SK-N-SH (cell line): ENCODE results near the gene NBDY. TPM values are rescaled to one million over a fixed set of nuclear protein-coding genes. Genes with fewer than 3 reads are reported as not detected.

Experiments
- CTCF ChIA-PET: fragments of 300-600, 350-600 bp; formaldehyde crosslinking; extraction: SDS; loops from one replicate; lab custom pipeline; 2021; lab: Yijun Ruan, JAX
- POLR2A ChIA-PET: fragments of 350-600 bp; sonication (Branson Sonifier 250); formaldehyde crosslinking; extraction: SDS; loops from one replicate; lab custom pipeline; 2020; ENCODE audit warnings: antibody characterized with exemption, inconsistent platforms; lab: Yijun Ruan, JAX
- DNase-seq: peaks from one replicate; pipeline ENCODE4 v3.0.0; 2012
- H2AFZ ChIP-seq: fragments of 200-600 bp; sonication (generic); 2 replicates; pipeline ENCODE4 v1.8.1; 2016; ENCODE audit warnings: antibody characterized with exemption, mild to moderate bottlenecking, low read depth
- H3F3A ChIP-seq: fragments of 200-600 bp; sonication (generic); replicated peaks from 2 replicates; pipeline ENCODE3; 2016; ENCODE audit warnings: antibody characterized with exemption, mild to moderate bottlenecking; ENCODE audit not compliant: insufficient read depth
- H3K27ac ChIP-seq, 2 experiments: fragments of 200-500 bp in 1 of 2; fragments of 200-600 bp in 1 of 2; sonication (Bioruptor generic) in 1 of 2; sonication (generic), shearing (Covaris generic) in 1 of 2; 2 replicates each; pipeline versions ENCODE4 v1.5.1 to v1.6.1; 2014 to 2016; ENCODE audit warnings: low read depth in 2 of 2, inconsistent platforms in 1 of 2, low read length in 1 of 2, mild to moderate bottlenecking in 1 of 2, mixed read lengths in 1 of 2
- H3K27me3 ChIP-seq: fragments of 200-600 bp; sonication (generic), shearing (Covaris generic); 2 replicates; pipeline ENCODE4 v1.6.1; 2016; ENCODE audit warnings: mixed run types; ENCODE audit not compliant: insufficient read depth
- H3K36me3 ChIP-seq, 2 experiments: fragments of 200-500 bp in 1 of 2; fragments of 200-600 bp in 1 of 2; sonication (Bioruptor generic) in 1 of 2; sonication (generic) in 1 of 2; replicated peaks in 1 of 2; 2 replicates each; pipeline versions ENCODE3 to v1.5.1; 2014 to 2016; ENCODE audit warnings: low read length in 1 of 2, mild to moderate bottlenecking in 1 of 2; ENCODE audit not compliant: insufficient read depth in 2 of 2, control insufficient read depth in 1 of 2
- H3K4me1 ChIP-seq, 2 experiments: fragments of 200-500 bp in 1 of 2; fragments of 200-600 bp in 1 of 2; sonication (Bioruptor generic) in 1 of 2; sonication (generic), shearing (Covaris generic) in 1 of 2; 2 replicates each; pipeline versions ENCODE4 v1.5.1 to v1.6.1; 2014 to 2016; ENCODE audit warnings: low read depth in 1 of 2, low read length in 1 of 2, mixed run types in 1 of 2; ENCODE audit not compliant: insufficient read depth in 2 of 2, control insufficient read depth in 1 of 2
- H3K4me2 ChIP-seq: fragments of 200-600 bp; sonication (generic), shearing (Covaris generic); 2 replicates; pipeline ENCODE4 v1.6.1; 2017; ENCODE audit warnings: mixed run types
- H3K4me3 ChIP-seq, 2 experiments: fragments of 200-500 bp in 1 of 2; fragments of 200-600 bp in 1 of 2; sonication (Bioruptor generic) in 1 of 2; sonication (generic), shearing (Covaris generic) in 1 of 2; 2 replicates each; pipeline versions ENCODE4 v1.5.1 to v1.8.1; 2014 to 2016; ENCODE audit warnings: low read depth in 2 of 2, inconsistent platforms in 1 of 2, low read length in 1 of 2, mild to moderate bottlenecking in 1 of 2, mixed read lengths in 1 of 2, moderate library complexity in 1 of 2
- H3K79me2 ChIP-seq: fragments of 200-600 bp; sonication (generic); 2 replicates; pipeline ENCODE4 v1.8.1; 2017; ENCODE audit warnings: mild to moderate bottlenecking; ENCODE audit not compliant: insufficient read depth
- H3K9ac ChIP-seq: fragments of 200-600 bp; sonication (generic); 2 replicates; pipeline ENCODE4 v1.6.1; 2017; ENCODE audit warnings: mixed run types
- H3K9me2 ChIP-seq: fragments of 200-600 bp; sonication (generic); 2 replicates; pipeline ENCODE4 v1.6.1; 2017; ENCODE audit warnings: mixed run types
- H3K9me3 ChIP-seq: fragments of 200-600 bp; sonication (generic); 2 replicates; pipeline ENCODE4 v1.6.1; 2017; ENCODE audit warnings: mixed run types, mild to moderate bottlenecking, moderate library complexity
- H4K20me1 ChIP-seq: fragments of 200-600 bp; sonication (generic); 2 replicates; pipeline ENCODE4 v1.6.1; 2017; ENCODE audit warnings: mild to moderate bottlenecking, mixed run types; ENCODE audit not compliant: insufficient read depth
- ELF1 ChIP-seq: IDR thresholded peaks from 2 replicates; pipeline ENCODE4 v1.4.0; 2012
- EP300 ChIP-seq, 2 experiments: IDR thresholded peaks; 2 replicates each; pipeline versions ENCODE4 v1.4.0 to v1.6.1; 2012; ENCODE audit warnings: borderline replicate concordance in 1 of 2, low read depth in 1 of 2, low read length in 1 of 2
- EZH2phosphoT487 ChIP-seq: fragments of 200-600 bp; sonication (generic); IDR thresholded peaks from 2 replicates; pipeline ENCODE4 v1.6.1; 2017; ENCODE audit warnings: low read depth, mixed run types, mild to moderate bottlenecking, antibody characterized with exemption, moderate library complexity, borderline replicate concordance
- FOSL2 ChIP-seq: IDR thresholded peaks from 2 replicates; pipeline ENCODE4 v1.4.0; 2012; ENCODE audit warnings: low read depth, mild to moderate bottlenecking, moderate library complexity, borderline replicate concordance
- FOXJ3 ChIP-seq: sonication (generic); formaldehyde crosslinking; IDR thresholded peaks from 2 replicates; pipeline ENCODE4 v1.5.1; 2020; ENCODE audit warnings: mild to moderate bottlenecking, missing genetic modification reagents
- FOXM1 ChIP-seq: IDR thresholded peaks from 2 replicates; pipeline ENCODE4 v1.4.0; 2012; ENCODE audit warnings: low read depth, mild to moderate bottlenecking
- GATA2 ChIP-seq: sonication (generic); formaldehyde crosslinking; IDR thresholded peaks from 2 replicates; pipeline ENCODE4 v1.5.0; 2020; ENCODE audit warnings: mild to moderate bottlenecking, missing genetic modification reagents
- JUND ChIP-seq: IDR thresholded peaks from 2 replicates; pipeline ENCODE4 v1.4.0; 2012
- MXI1 ChIP-seq: IDR thresholded peaks from 2 replicates; pipeline ENCODE4 v1.6.1; 2012; ENCODE audit warnings: mild to moderate bottlenecking, low read depth, low read length, improper control_type of control experiment
- POLR2AphosphoS5 ChIP-seq: IDR thresholded peaks from 2 replicates; pipeline ENCODE4 v1.6.1; 2012; ENCODE audit warnings: low read depth, low read length
- RAD21 ChIP-seq: IDR thresholded peaks from 2 replicates; pipeline ENCODE4 v1.6.1; 2012; ENCODE audit warnings: mild to moderate bottlenecking, low read length
- RCOR1 ChIP-seq: fragments of 150-350 bp; IDR thresholded peaks from 2 replicates; pipeline ENCODE4 v1.6.1; 2017; ENCODE audit warnings: antibody characterized with exemption, low read length
- SIN3A ChIP-seq: IDR thresholded peaks from 2 replicates; pipeline ENCODE4 v1.6.1; 2012; ENCODE audit warnings: low read depth, mild to moderate bottlenecking, low read length, moderate library complexity, borderline replicate concordance
- TAF1 ChIP-seq: IDR thresholded peaks from 2 replicates; pipeline ENCODE4 v1.6.1; 2012; ENCODE audit warnings: low read depth, mild to moderate bottlenecking, low read length, moderate library complexity, borderline replicate concordance
- YY1 ChIP-seq: IDR thresholded peaks from 2 replicates; pipeline ENCODE4 v1.4.0; 2012; ENCODE audit warnings: low read depth, mild to moderate bottlenecking
- ZBTB33 ChIP-seq: IDR thresholded peaks from 2 replicates; pipeline ENCODE4 v1.4.0; 2012; ENCODE audit warnings: low read depth, borderline replicate concordance
- WGBS: methylation state at CpG from one replicate; pipeline ENCODE4 v1.1.6; 2017; ENCODE audit warnings: low lambda C conversion rate; 5-methylcytosine and 5-hydroxymethylcytosine counted together
- polyA plus RNA-seq, 3 experiments: library from polyadenylated mRNA; depleted of rRNA; stranded (reverse); fragments of >200 nt; gene quantifications; 2 replicates each; pipeline ENCODE4 v1.2.3, GENCODE V29; 2012

NBDY gene
- polyA plus RNA-seq, 1 of the 3 experiments (the other 2 are of a cell fraction), result 68.2 TPM

- ChIA-PET CTCF (interaction anchor here (0.9 to 1.7 kb wide), 4 partner anchors 9 to 15 kb away, joined by 3 to 11 read pairs (median 6); no protein-coding TSS in a partner anchor), POLR2A (no interaction called here)
- peaks cover 0 to 4% of the 10 kb centered on the region in 2 experiments; a peak in 1 of 4 replicates for H3K4me1 ChIP-seq
- no peak overlapping the region for H3K4me3 ChIP-seq
- no peaks in the 10 kb centered on the region for H3F3A ChIP-seq
- H3K9me2 ChIP-seq, result no peaks in the 10 kb centered on the region
- H3K9ac ChIP-seq, result no peak overlapping the region
- no peak overlapping the region for H3K27ac ChIP-seq
- 92% methylated on average over 6 of the region's 9 CpGs for WGBS
- no peak for DNase-seq
- TF ChIP-seq TAF1, result no peak
- TF ChIP-seq ELF1, result no peak
- TF ChIP-seq JUND, result no peak
- no peak for TF ChIP-seq MXI1
- TF ChIP-seq POLR2AphosphoS5, result no peak
- no peak for TF ChIP-seq RAD21
- TF ChIP-seq FOXJ3, result no peak
- TF ChIP-seq FOSL2, result no peak
- TF ChIP-seq ZBTB33, result no peak
- TF ChIP-seq, all 33 proteins: peak for 0
- Histone ChIP-seq H3K79me2 (no peaks in the 10 kb centered on the region), H3K9me3 (no peaks in the 10 kb centered on the region), H3K4me2 (no peak overlapping the region), H2AFZ (no peak overlapping the region), H3K36me3 (no peaks in the 10 kb centered on the region), H3K27me3 (no peaks in the 10 kb centered on the region), H4K20me1 (no peaks in the 10 kb centered on the region)
Observed at GRCh38 chrX:56783996-56784620, 55.1 kb downstream of the NBDY start.

GRCh38 chrX:56784666-56785065 is 55.6 kb downstream of the NBDY start:
- ChIA-PET POLR2A (no interaction called here), CTCF (interaction anchor here (0.9 to 1.4 kb wide), 2 partner anchors 10 to 12 kb away, joined by 3 read pairs; no protein-coding TSS in a partner anchor)
- H3K27me3 ChIP-seq, result no peaks in the 10 kb centered on the region
- 95% methylated on average over 14 of the region's 14 CpGs for WGBS
- no peak overlapping the region for H3K4me3 ChIP-seq
- H3K4me2 ChIP-seq, result no peak overlapping the region
- H3K79me2 ChIP-seq, result no peaks in the 10 kb centered on the region
- no peak overlapping the region for H3K9ac ChIP-seq
- no peaks in the 10 kb centered on the region for H3K36me3 ChIP-seq
- no peak for DNase-seq
- H3K9me3 ChIP-seq, result no peaks in the 10 kb centered on the region
- H2AFZ ChIP-seq, result no peak overlapping the region
- H4K20me1 ChIP-seq, result no peaks in the 10 kb centered on the region
- no peaks in the 10 kb centered on the region for H3K9me2 ChIP-seq
- no peak for TF ChIP-seq RCOR1
- TF ChIP-seq ZBTB33, result no peak
- no peak for TF ChIP-seq POLR2AphosphoS5
- TF ChIP-seq ELF1, result no peak
- no peak for TF ChIP-seq EP300 (IDR thresholded peaks at IDR 0.05; ENCODE audit: borderline replicate concordance in 1 of 2, low read depth in 1 of 2, low read length in 1 of 2)
- no peak for TF ChIP-seq YY1
- TF ChIP-seq EZH2phosphoT487, result no peak
- TF ChIP-seq FOXM1, result no peak
- no peak for TF ChIP-seq GATA2
- TF ChIP-seq SIN3A, result no peak
- H3K27ac ChIP-seq, result no peak overlapping the region
- H3K4me1 ChIP-seq, result peaks cover 0 to 4% of the 10 kb centered on the region in 2 experiments; a peak in 1 of 4 replicates
- no peaks in the 10 kb centered on the region for H3F3A ChIP-seq
